Upper lobe of left lung (tissue), 6 donors: ENCODE measurements around the gene CRELD2. TPM values are rescaled to one million over a fixed set of nuclear protein-coding genes. Genes with fewer than 3 reads are reported as not detected.

Source experiments
- ATAC-seq, 2 donors: fragments of 200-7000 bp; cut with Tn5 transposase; one replicate each; pipeline ENCODE4 v1.9.1; 2022; ENCODE audit warnings: mild to moderate bottlenecking in 2 of 2, moderate library complexity in 2 of 2; ENCODE audit not compliant: low FRiP score in 2 of 2
- DNase-seq, 2 donors: peaks; one replicate each; pipeline ENCODE4 v3.0.0-alpha.2; 2019 to 2020
- H3K27ac ChIP-seq, 4 donors: fragments of 200-600 bp; sonication (generic); one replicate each; pipeline ENCODE4 v1.5.1; 2016 to 2019
- H3K27me3 ChIP-seq, 4 donors: fragments of 200-600 bp; sonication (generic); one replicate each; pipeline ENCODE4 v1.5.1; 2017 to 2019
- H3K36me3 ChIP-seq, 4 donors: fragments of 200-600 bp; sonication (generic); one replicate each; pipeline ENCODE4 v1.5.1; 2016 to 2019
- H3K4me1 ChIP-seq, 4 donors: fragments of 200-600 bp; sonication (generic); one replicate each; pipeline ENCODE4 v1.5.1; 2018 to 2019
- H3K4me3 ChIP-seq, 4 donors: fragments of 200-600 bp; sonication (generic); one replicate each; pipeline ENCODE4 v1.5.1; 2017 to 2019; ENCODE audit warnings: mild to moderate bottlenecking in 2 of 4, moderate library complexity in 1 of 4
- H3K9me3 ChIP-seq, 4 donors: fragments of 200-600 bp; sonication (generic); one replicate each; pipeline ENCODE4 v1.5.1; 2018 to 2019
- EP300 ChIP-seq, 4 donors: sonication (generic); formaldehyde crosslinking; IDR thresholded peaks; one replicate each; pipeline ENCODE4 v1.5.1; 2017; ENCODE audit warnings: antibody characterized with exemption in 4 of 4, control low read depth in 2 of 4
- POLR2A ChIP-seq, 4 donors: fragments of 450-650 bp; IDR thresholded peaks; one replicate each; pipeline ENCODE4 v1.5.1; 2016 to 2017; ENCODE audit warnings: antibody characterized with exemption in 4 of 4, mild to moderate bottlenecking in 2 of 4
- POLR2AphosphoS5 ChIP-seq, 2 donors: sonication (generic); formaldehyde crosslinking; IDR thresholded peaks; one replicate each; pipeline ENCODE4 v1.5.1; 2017; ENCODE audit warnings: antibody characterized with exemption in 2 of 2
- WGBS, 2 donors: methylation state at CpG; one replicate each; pipeline ENCODE4 v1.1.5; 2017 to 2018; 5-methylcytosine and 5-hydroxymethylcytosine counted together
- total RNA-seq, 6 donors: library from RNA; depleted of rRNA in 4 of 6; stranded (reverse); fragments of >200 nt in 4 of 6; gene quantifications; one replicate each; pipeline versions ENCODE4 v1.1.0 to v1.2.1, GENCODE V29; 2016 to 2021
- TF ChIP-seq, protein P1 (sequence below), 6 experiments: fragments of 450-650 bp in 4 of 6; fragments of 200-600 bp in 2 of 6; sonication (generic) in 2 of 6; IDR thresholded peaks; one replicate each; pipeline ENCODE4 v1.5.1; 2016 to 2019; ENCODE audit warnings: antibody characterized with exemption in 6 of 6
- donor health status: DM: no; HTN: no; CAD: no; lungs with moderate emphysema.
- donor health status: DM: no; HTN: yes; CAD: no; lungs with severe emphysema.

CRELD2 gene
- total RNA-seq, 6 donors from 2014 or later, result 31.2 to 72.6 (median 46.9) TPM

DNA sequence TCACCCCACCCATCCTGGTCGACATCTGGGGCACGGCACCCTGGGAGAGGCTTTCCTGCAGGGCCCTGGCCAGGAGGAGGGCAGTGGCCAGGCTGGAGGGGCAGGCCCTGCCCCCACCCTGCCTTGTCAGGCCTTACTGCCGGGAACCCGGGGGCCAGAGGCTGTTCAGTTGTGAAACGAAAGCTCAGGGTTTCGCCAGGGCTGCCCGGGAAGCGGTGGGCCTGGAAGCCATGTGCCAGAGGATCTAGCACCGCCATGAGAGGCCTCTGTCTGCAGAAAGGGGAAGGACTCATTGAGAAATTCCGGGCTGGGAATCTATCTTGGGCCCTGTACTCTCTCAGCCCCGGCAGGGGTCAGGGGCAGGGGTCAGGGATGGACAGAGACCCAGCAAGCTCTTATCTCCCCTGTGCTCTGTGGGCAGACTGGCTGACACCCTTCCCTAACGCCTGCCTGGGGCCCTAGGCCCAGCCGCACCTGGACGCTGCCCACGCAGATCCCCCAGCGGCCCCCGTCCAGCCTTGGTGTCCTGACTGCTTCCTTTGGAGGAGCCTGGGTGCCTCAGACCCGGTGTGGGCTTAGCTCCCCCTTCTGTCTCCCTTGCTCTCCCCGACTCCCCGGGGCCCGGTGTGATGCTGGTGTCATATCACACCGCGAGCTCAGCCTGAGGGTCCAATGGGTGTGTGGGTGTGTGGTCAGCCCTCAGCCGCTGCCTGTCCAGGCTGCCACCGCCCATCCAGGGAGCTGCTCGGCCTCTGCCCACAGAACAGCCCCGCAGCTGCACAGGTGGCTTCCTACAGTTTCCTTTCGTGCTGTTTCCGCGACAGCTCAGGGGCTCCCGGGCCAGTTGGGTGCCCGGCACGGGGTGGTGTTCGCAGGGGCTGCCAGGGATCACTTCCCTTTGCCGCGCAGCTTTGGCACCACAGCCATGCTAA is 48.6 kb downstream of the CRELD2 start:
- Histone ChIP-seq H3K4me3 (peak overlapping the region in 2 of 4 donors; percentile 31 to 98), H3K27ac (peak overlapping the region; percentile 95 to 98 (median 96)), H3K36me3 (peaks cover 17 to 36% (median 30%) of the 10 kb centered on the region in 4 donors), H3K27me3 (no peaks in the 10 kb centered on the region), H3K4me1 (peaks cover 78 to 95% (median 86%) of the 10 kb centered on the region in 4 donors), H3K9me3 (no peaks in the 10 kb centered on the region)
- TF ChIP-seq POLR2AphosphoS5 (IDR thresholded peaks at IDR 0.05) (peak; percentile 74 to 93), POLR2A (IDR thresholded peaks at IDR 0.05) (peak in 1 of 4 donors; percentile 25), EP300 (IDR thresholded peaks at IDR 0.05) (peak in 2 of 4 donors; percentile 76 to 79)
- TF ChIP-seq, protein P1, sequence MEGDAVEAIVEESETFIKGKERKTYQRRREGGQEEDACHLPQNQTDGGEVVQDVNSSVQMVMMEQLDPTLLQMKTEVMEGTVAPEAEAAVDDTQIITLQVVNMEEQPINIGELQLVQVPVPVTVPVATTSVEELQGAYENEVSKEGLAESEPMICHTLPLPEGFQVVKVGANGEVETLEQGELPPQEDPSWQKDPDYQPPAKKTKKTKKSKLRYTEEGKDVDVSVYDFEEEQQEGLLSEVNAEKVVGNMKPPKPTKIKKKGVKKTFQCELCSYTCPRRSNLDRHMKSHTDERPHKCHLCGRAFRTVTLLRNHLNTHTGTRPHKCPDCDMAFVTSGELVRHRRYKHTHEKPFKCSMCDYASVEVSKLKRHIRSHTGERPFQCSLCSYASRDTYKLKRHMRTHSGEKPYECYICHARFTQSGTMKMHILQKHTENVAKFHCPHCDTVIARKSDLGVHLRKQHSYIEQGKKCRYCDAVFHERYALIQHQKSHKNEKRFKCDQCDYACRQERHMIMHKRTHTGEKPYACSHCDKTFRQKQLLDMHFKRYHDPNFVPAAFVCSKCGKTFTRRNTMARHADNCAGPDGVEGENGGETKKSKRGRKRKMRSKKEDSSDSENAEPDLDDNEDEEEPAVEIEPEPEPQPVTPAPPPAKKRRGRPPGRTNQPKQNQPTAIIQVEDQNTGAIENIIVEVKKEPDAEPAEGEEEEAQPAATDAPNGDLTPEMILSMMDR (IDR thresholded peaks at IDR 0.05), result peak in 2 of 6 experiments; percentile 11 to 12
- peak in 1 of 2 donors; percentile 2 for ATAC-seq
- WGBS, 2 donors, result 39 to 46% methylated on average over 17 to 33 of the region's 36 CpGs
- DNase-seq, result peak; percentile 87 to 91

- Histone ChIP-seq H3K27ac (peak overlapping the region; percentile 95 to 98 (median 96)), H3K4me1 (peaks cover 81 to 98% (median 87%) of the 10 kb centered on the region in 4 donors), H3K36me3 (peaks cover 16 to 31% (median 25%) of the 10 kb centered on the region in 4 donors), H3K9me3 (no peaks in the 10 kb centered on the region), H3K4me3 (peak overlapping the region in 2 of 4 donors; percentile 31 to 98), H3K27me3 (no peaks in the 10 kb centered on the region)
- TF ChIP-seq POLR2A (IDR thresholded peaks at IDR 0.05) (peak in 1 of 4 donors; percentile 27), EP300 (IDR thresholded peaks at IDR 0.05) (peak in 1 of 4 donors; percentile 2), POLR2AphosphoS5 (IDR thresholded peaks at IDR 0.05) (peak; percentile 49 to 68)
- TF ChIP-seq, protein P1 (IDR thresholded peaks at IDR 0.05), result no peak
- no peak for ATAC-seq
- peak; percentile 66 to 72 for DNase-seq
- 48 to 64% methylated on average over 13 to 16 of the region's 18 CpGs for WGBS, 2 donors
Measured at GRCh38 chr22:49967706-49968208, 49.3 kb downstream of the CRELD2 start.

- peak in 1 of 2 donors; percentile 84 for DNase-seq
- Histone ChIP-seq H3K27me3 (no peaks in the 10 kb centered on the region), H3K9me3 (no peaks in the 10 kb centered on the region), H3K4me3 (no peak overlapping the region), H3K27ac (peak overlapping the region; percentile 95 to 98 (median 96)), H3K36me3 (peaks cover 9 to 25% (median 19%) of the 10 kb centered on the region in 4 donors), H3K4me1 (peaks cover 75 to 92% (median 81%) of the 10 kb centered on the region in 4 donors)
- ATAC-seq, result no peak
- WGBS, 2 donors, result 88 to 95% methylated on average over 5 to 8 of the region's 11 CpGs
- TF ChIP-seq EP300 (IDR thresholded peaks at IDR 0.05) (no peak), POLR2AphosphoS5 (IDR thresholded peaks at IDR 0.05) (peak in 1 of 2 donors; percentile 6)
Measured at GRCh38 chr22:49968313-49968830, 49.9 kb downstream of the CRELD2 start.

DNA sequence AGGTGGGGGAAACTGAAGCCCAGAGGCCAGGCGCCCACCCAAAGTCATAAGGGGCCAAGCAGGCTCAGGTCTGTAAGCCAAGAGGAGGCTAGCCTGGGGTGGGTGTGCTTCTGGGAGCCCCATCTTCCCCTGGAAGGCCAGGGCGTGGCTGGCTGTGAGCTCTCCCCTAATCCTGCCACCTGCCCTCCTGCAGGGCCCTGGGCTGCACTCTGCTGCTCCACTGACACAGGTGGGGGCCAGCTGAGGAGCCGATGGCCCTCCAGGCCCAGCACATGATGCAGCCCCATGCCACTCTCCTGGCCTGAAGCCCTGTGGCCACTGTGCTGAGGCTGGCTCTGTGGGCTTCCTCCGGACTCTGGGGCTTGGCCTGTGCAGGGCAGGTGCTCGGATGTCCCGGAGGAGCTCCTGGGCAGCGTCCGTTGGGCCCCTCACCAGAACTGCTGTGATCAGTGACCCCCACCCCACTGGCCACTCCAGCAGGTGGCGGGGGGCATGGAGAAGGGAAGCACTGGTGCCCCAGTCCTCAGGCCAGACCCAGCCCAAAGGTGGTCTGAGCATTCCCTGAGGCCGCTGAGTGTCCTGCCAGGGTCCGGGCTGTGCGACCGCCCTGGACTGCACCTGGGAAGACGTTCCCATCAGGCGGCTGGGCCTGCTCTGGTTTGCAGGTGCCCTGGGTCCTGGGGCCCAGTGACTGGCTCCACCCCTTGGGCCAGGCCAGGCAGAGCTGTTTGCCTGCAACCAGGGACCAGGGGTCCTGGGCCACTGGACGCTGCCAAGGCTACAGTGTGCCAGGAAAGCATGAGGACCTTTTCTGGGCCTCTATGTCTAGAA is 50.6 kb downstream of the CRELD2 start:
- DNase-seq, result peak in 1 of 2 donors; percentile 80
- no peak for ATAC-seq
- Histone ChIP-seq H3K9me3 (no peaks in the 10 kb centered on the region), H3K27ac (peak overlapping the region; percentile 95 to 98 (median 96)), H3K36me3 (peaks cover 3 to 18% (median 12%) of the 10 kb centered on the region in 4 donors), H3K27me3 (no peaks in the 10 kb centered on the region), H3K4me3 (no peak overlapping the region), H3K4me1 (peaks cover 68 to 85% (median 74%) of the 10 kb centered on the region in 4 donors)
- 80% methylated on average over 1 of the region's 16 CpGs; no CpG with 5 or more reads in 1 of the 2 donors for WGBS, 2 donors
- TF ChIP-seq EP300 (IDR thresholded peaks at IDR 0.05) (no peak), POLR2AphosphoS5 (IDR thresholded peaks at IDR 0.05) (no peak), POLR2A (IDR thresholded peaks at IDR 0.05) (peak in 1 of 4 donors; percentile 14)
- TF ChIP-seq, protein P1 (IDR thresholded peaks at IDR 0.05), result no peak
